Activated CD8-positive, alpha-beta memory T cell treated with anti-CD3 and anti-CD28 coated beads, Interleukin-2, amount 50 U/mL, for 1 hour (primary cell): ENCODE data around the gene JCAD.

ENCODE experiments used
- DNase-seq: peaks from one replicate; pipeline ENCODE4 v3.0.0-alpha.2; 2020; ENCODE audit errors: extremely low read depth

JCAD gene

GRCh38 chr10:30073045-30073766 lies 13.8 kb upstream of the JCAD start:
- DNase-seq: no peak

DNA sequence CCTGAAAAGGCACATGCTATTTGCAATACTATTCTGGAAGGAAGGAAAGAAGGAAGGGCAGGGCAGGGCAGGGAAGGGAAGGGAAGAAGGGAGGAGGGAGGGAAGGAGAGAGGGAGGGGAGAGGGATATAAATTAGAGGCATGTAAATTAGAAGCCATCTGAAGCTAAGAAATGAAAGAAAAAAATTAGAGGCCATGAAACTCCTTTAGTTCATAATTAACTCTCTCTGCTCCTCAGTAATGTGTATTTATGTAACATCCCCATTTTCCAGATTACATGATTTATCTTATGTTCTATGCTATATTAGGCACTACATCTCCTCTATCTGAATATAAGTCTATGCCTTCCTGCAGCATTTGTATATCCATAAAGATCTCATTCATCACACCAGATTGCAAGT lies 12.7 kb upstream of the JCAD start:
- DNase-seq: no peak

DNA sequence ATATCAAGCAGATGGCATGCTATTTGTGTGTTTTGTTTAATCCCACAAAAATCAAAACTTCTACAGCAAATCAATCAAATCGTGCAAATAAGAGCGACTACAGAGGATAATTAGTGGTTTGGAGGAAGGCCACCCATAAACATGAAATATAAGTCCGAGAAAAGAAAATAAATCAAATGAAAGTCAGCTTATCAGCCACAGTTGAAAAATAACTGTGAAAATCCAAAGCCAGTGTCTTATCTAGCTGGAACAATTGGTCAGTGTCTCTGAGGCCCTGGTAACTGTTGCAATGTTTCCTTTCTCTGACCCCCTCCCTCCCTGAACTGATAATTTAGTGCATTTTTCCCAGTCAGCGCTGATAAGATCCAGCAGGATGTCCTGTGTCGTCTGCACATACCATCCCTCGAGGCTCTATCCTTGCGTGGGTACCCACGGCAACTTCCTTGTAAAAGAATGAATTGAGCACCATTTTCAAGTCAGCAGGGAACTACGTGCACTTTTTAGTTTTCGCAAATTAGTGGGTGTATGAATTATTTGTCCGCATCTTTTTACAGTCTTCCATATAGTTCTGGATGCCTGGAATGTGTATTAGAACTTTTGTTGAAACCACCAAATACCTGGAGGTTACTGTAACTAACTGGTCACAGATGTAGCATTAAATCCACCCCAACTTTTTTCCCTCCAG lies 10.8 kb upstream of the JCAD start:
- DNase-seq: no peak

- no peak for DNase-seq
Observed at GRCh38 chr10:30068492-30069223, 9.3 kb upstream of the JCAD start.

- DNase-seq: no peak
Observed at GRCh38 chr10:30063099-30063498, 3.7 kb upstream of the JCAD start.

GRCh38 chr10:30062582-30062981 lies 3.2 kb upstream of the JCAD start:
- no peak for DNase-seq

- DNase-seq: no peak
Observed at GRCh38 chr10:30062090-30062489, 2.7 kb upstream of the JCAD start.

DNA sequence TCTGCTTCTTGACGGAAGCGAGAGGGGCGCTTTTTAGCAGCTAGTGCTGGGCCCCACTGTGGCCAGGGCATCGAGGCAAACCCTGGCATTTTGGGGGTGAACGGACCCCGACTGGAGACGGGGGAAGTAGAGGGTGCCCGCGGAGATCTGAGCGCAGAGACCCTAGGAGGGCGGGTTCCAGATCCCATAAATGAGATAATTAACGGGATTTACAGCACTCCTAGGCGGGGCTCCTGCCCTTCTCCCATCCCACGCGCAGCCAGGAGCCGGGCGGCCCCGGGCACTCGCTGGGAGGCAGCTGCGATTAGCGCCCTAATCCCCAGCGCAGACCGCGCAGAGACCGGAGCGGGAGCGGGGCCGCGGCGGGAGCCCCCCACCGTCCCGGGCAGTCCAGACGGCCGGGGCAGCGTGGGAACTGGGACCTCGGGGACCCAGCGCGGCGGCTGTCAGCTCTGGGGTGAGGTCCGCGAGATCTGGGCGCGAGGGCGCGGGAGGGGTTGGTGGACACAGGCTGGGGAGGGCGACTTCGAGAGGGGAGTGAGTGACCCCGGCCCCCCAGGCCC lies 735 bp downstream of the JCAD start:
- no peak for DNase-seq

GRCh38 chr10:30057894-30058556 lies 1.4 kb downstream of the JCAD start:
- DNase-seq: no peak

- no peak for DNase-seq
Observed at GRCh38 chr10:30057421-30057841, 2.0 kb downstream of the JCAD start.

DNA sequence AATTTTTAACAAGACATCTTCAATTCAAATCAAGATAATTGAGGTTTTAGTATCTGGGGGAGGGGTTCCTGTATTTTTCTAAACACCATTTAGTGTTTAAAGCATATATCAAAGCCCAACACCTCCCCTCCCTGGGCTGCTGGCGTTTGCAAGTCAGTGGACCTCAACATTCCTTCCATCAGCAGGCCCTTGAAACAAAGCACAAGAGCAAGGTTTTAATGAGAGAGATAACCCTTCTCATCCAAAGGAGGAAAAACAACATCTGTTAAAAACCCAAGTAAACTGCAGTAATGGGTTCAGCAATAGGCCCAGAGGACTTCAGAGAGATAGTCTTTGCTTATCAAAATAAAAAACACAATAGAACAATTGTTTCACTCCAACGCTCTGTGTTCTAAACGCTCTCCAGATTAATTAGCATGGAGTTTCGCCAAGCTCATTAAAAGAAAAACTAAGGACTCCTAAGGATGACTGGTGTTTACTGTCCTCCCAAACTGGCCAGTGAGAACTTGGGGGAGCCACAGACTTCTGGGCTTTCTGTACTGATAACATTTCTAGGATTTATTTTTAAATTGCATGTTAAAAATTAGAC lies 2.5 kb downstream of the JCAD start:
- no peak for DNase-seq

GRCh38 chr10:30056281-30056680 lies 3.1 kb downstream of the JCAD start:
- DNase-seq: no peak

GRCh38 chr10:30055226-30055662 lies 4.1 kb downstream of the JCAD start:
- no peak for DNase-seq

GRCh38 chr10:30052062-30052461 lies 7.3 kb downstream of the JCAD start:
- no peak for DNase-seq

DNA sequence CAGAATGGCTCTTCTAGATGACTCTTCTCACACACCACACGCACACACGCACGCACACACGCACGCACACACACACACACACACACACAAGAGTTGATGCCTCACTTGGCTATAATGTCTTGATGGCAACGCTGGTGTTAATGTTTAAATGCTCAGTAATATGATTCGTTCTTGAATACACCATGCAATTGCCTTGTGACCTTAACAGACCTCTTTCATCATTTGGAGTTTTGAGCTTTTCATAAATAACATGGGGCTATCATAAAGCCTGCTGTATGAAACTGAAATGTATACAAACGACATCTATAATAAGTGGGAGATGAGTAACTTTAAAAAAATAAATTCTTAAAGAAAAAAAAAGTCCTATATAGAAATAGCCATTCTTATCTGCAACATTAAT lies 8.2 kb downstream of the JCAD start:
- DNase-seq: no peak

DNA sequence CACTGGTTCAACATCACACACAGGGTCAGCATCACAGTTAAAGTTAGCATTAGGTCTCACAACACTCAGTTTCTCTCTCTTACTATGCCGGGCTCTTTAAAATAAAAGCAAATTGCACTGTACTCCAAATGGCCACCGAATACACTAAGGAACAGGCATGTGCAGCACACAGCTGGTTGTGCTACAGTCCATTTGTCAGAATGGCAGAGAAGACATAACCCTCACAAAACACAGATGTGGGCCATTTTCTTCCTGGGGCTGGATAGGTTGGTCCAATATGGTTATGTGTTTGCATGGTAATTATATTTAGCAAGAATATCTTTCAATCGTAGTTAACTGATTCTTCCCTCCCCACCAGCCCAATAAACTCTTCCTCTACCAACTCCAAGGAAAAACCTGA lies 9.0 kb downstream of the JCAD start:
- no peak for DNase-seq

DNA sequence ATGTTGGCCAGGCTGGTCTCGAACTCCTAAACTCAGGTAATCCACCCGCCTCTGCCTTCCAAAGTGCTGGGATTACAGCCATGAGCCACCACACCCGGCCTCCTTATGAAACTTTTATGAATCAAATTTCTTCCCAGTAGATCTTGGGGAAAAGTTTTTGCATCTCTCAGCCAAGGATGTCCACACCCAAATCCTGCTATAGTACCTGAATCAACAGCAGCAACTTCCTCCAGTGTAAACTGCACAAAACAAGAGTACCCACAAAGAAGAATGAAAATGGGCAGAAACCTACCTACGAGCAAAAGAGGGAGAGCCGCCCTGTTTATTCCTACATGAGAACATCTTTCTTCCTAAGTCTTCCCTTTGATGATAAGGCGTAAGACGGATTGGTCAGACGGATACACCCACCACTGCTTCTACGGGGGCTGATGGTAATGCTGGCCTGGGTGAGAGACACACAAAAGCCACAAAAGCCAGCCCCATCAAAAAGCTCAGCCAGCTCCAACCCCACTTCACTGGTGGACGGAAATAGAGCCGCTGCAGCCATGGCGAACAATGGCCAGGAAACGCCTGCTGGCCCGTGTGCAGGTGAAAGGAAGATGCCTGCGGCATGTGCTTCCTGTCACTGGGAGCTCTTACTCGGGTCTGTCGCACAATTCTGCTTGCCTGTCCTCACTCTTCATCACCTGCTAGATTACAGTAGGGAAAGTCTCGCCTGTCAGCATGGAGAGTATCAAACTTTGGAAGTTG lies 10.4 kb downstream of the JCAD start:
- no peak for DNase-seq

GRCh38 chr10:30047924-30048531 lies 11.4 kb downstream of the JCAD start:
- no peak for DNase-seq

DNA sequence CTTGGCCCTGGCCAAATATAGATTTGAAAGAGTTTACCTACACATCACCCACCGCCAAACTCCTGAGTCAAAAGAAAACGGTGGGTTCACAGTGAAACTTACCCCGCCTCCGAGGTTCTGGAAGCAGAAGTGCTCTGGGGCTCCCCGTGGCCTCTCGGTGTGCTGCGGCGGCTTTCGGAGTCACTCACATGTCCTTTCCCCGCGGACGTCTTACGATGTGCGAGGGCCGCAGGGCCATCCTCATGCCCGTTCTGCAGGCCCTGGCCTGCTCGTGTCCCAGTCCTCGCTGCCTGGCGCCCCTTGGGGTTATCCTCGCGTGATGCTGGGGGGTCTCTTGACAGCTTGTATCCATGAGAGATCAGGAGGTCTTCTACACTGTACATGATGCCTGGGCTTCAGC lies 12.0 kb downstream of the JCAD start:
- DNase-seq: no peak

DNA sequence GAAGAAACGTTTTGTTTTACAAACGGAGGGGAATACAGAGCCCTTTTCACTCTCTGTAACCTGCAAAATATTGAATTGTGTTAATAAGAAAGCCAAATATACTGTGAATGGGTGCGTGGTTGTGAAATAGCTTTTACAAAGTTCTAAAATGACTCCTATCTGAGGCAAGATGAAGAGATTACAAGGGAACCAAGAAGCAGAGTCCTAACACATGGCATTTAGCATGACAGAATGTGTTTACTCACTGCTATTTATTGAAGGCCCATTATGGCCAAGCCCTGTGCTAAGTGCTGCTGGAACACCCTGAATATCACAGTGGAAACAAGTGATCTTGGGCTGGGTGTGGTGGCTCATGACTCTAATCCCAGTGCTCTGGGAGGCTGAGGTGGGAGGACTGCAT lies 12.9 kb downstream of the JCAD start:
- DNase-seq: no peak
